GM18505 (cell line): ENCODE data around the gene ZFHX3.

Experiments used
- ATAC-seq: cut with Tn5 transposase; IDR thresholded peaks from one replicate; pipeline ENCODE4 v1.9.1; 2021; ENCODE audit not compliant: unreplicated experiment
- POLR2A ChIP-seq: IDR thresholded peaks from 4 replicates; pipeline ENCODE4 v1.6.1; 2011; ENCODE audit warnings: borderline replicate concordance; ENCODE audit not compliant: insufficient read depth, insufficient read length; ENCODE audit errors: extremely low read depth

The ZFHX3 gene

GRCh38 chr16:73034374-73034773, 13.6 kb downstream of the ZFHX3 start:
- ATAC-seq = peak; percentile 39

GRCh38 chr16:73033271-73033998, 14.5 kb downstream of the ZFHX3 start:
- no peak for TF ChIP-seq POLR2A
- no peak for ATAC-seq

More at GRCh38 chr16:73034374-73034773, 13.6 kb downstream of the ZFHX3 start:
- TF ChIP-seq POLR2A = no peak

GRCh38 chr16:73032541-73033270, 15.2 kb downstream of the ZFHX3 start:
- ATAC-seq = no peak
- no peak for TF ChIP-seq POLR2A

- ATAC-seq = no peak
- TF ChIP-seq POLR2A = no peak
Observed at GRCh38 chr16:73031984-73032383, 15.9 kb downstream of the ZFHX3 start.

- ATAC-seq = no peak
- TF ChIP-seq POLR2A = no peak
Observed at GRCh38 chr16:73031155-73031866, 16.6 kb downstream of the ZFHX3 start.

- no peak for ATAC-seq
- no peak for TF ChIP-seq POLR2A
Observed at GRCh38 chr16:73028721-73029361, 19.1 kb downstream of the ZFHX3 start.

GRCh38 chr16:73028263-73028662, 19.7 kb downstream of the ZFHX3 start:
- TF ChIP-seq POLR2A = no peak
- ATAC-seq = no peak

- ATAC-seq = no peak
- TF ChIP-seq POLR2A = no peak
Observed at GRCh38 chr16:73027685-73028111, 20.2 kb downstream of the ZFHX3 start.

GRCh38 chr16:73026754-73027684, 20.9 kb downstream of the ZFHX3 start:
- no peak for TF ChIP-seq POLR2A
- ATAC-seq = no peak

- no peak for ATAC-seq
- no peak for TF ChIP-seq POLR2A
Observed at GRCh38 chr16:73025856-73026210, 22.1 kb downstream of the ZFHX3 start.

GRCh38 chr16:73025151-73025855, 22.6 kb downstream of the ZFHX3 start:
- ATAC-seq = no peak
- TF ChIP-seq POLR2A = no peak
